GM11168 (cell line): Measurements from ENCODE around the gene DHRSX.
"Not testable (repeated sequence)": the region's sequence is repeated elsewhere in the genome, so short reads cannot be mapped to it uniquely, and the experiment has no call there.

ENCODE experiments used
- in situ Hi-C: fragments of 300-500 bp; cut with MboI; formaldehyde crosslinking; loops from one replicate; pipeline ENCODE4 v1.12.0; 2022; ENCODE audit warnings: low sequenced_read_pairs; ENCODE audit not compliant: unreplicated experiment

The DHRSX gene

GRCh38 chrX:2521927-2522386 lies 21.2 kb upstream of the DHRSX start:
- in situ Hi-C loops = no loop called here

- in situ Hi-C loops = no loop called here
Measured at GRCh38 chrX:2521092-2521926, 20.5 kb upstream of the DHRSX start.

GRCh38 chrX:2520539-2520938 lies 19.8 kb upstream of the DHRSX start:
- in situ Hi-C loops = no loop called here

- in situ Hi-C loops = not testable (repeated sequence)
Measured at GRCh38 chrX:2519638-2520037, 18.9 kb upstream of the DHRSX start.

GRCh38 chrX:2517055-2517454 lies 16.3 kb upstream of the DHRSX start:
- in situ Hi-C loops = no loop called here

GRCh38 chrX:2516623-2517022 lies 15.8 kb upstream of the DHRSX start:
- in situ Hi-C loops = no loop called here

- in situ Hi-C loops = no loop called here
Measured at GRCh38 chrX:2514131-2514530, 13.4 kb upstream of the DHRSX start.

- in situ Hi-C loops = no loop called here
Measured at GRCh38 chrX:2513121-2513664, 12.4 kb upstream of the DHRSX start.

- in situ Hi-C loops = no loop called here
Measured at GRCh38 chrX:2512501-2512900, 11.7 kb upstream of the DHRSX start.

- in situ Hi-C loops = no loop called here
Measured at GRCh38 chrX:2511326-2511725, 10.6 kb upstream of the DHRSX start.

GRCh38 chrX:2508648-2509335 lies 8.0 kb upstream of the DHRSX start:
- in situ Hi-C loops = no loop called here

GRCh38 chrX:2507904-2508627 lies 7.3 kb upstream of the DHRSX start:
- in situ Hi-C loops = no loop called here

GRCh38 chrX:2507196-2507595 lies 6.4 kb upstream of the DHRSX start:
- in situ Hi-C loops = no loop called here

GRCh38 chrX:2505341-2505740 lies 4.6 kb upstream of the DHRSX start:
- in situ Hi-C loops = not testable (repeated sequence)

GRCh38 chrX:2504706-2505332 lies 4.0 kb upstream of the DHRSX start:
- in situ Hi-C loops = no loop called here

GRCh38 chrX:2503591-2504500 lies 3.1 kb upstream of the DHRSX start:
- in situ Hi-C loops = no loop called here

GRCh38 chrX:2502668-2503519 lies 2.1 kb upstream of the DHRSX start:
- in situ Hi-C loops = no loop called here

- in situ Hi-C loops = no loop called here
Measured at GRCh38 chrX:2502120-2502667, 1.4 kb upstream of the DHRSX start.
